HepG2 (cell line): Measurements from ENCODE around the gene UBAC2.

Experiments
- AHR ChIP-seq: IDR thresholded peaks from 2 replicates; pipeline ENCODE4 v1.6.1; 2018; ENCODE audit warnings: missing genetic modification reagents, missing compliant biosample characterization
- CBFB ChIP-seq: sonication (generic); formaldehyde crosslinking; IDR thresholded peaks from 2 replicates; pipeline ENCODE4 v1.4.0; 2020; ENCODE audit warnings: missing genetic modification reagents
- CTCF ChIP-seq: sonication (generic); formaldehyde crosslinking; IDR thresholded peaks from 2 replicates; pipeline ENCODE4 v1.5.0; 2020; ENCODE audit warnings: mild to moderate bottlenecking, missing genetic modification reagents, moderate library complexity
- MATR3 ChIP-seq: sonication (generic); formaldehyde crosslinking; IDR thresholded peaks from 2 replicates; pipeline ENCODE4 v1.4.0; 2020; ENCODE audit warnings: missing genetic modification reagents
- NBN ChIP-seq: fragments of 450-650 bp; conservative IDR thresholded peaks from 2 replicates; pipeline ENCODE4 v1.6.1; 2017
- NR2C2 ChIP-seq: sonication (generic); formaldehyde crosslinking; IDR thresholded peaks from 2 replicates; pipeline ENCODE4 v1.4.0; 2020; ENCODE audit warnings: missing genetic modification reagents, mild to moderate bottlenecking, moderate library complexity, borderline replicate concordance
- POLR2A ChIP-seq, 2 experiments: IDR thresholded peaks; 2 replicates each; pipeline ENCODE4 v1.6.1; 2011; ENCODE audit warnings: low read depth in 2 of 2, low read length in 2 of 2, mild to moderate bottlenecking in 1 of 2, moderate library complexity in 1 of 2; ENCODE audit not compliant: insufficient read depth in 1 of 2
- PTBP1 ChIP-seq: fragments of 200-400 bp; formaldehyde crosslinking; IDR thresholded peaks from 2 replicates; pipeline ENCODE4 v1.6.1; 2018; ENCODE audit warnings: low read length, low read depth; ENCODE audit not compliant: poor library complexity, severe bottlenecking
- SMAD1 ChIP-seq: sonication (generic); formaldehyde crosslinking; IDR thresholded peaks from 2 replicates; pipeline ENCODE4 v1.4.0; 2020; ENCODE audit warnings: missing genetic modification reagents, low read depth, mild to moderate bottlenecking, borderline replicate concordance
- TBX2 ChIP-seq: sonication (generic); formaldehyde crosslinking; IDR thresholded peaks from 2 replicates; pipeline ENCODE4 v1.5.0; 2020; ENCODE audit warnings: missing genetic modification reagents, mild to moderate bottlenecking, borderline replicate concordance
- THAP11 ChIP-seq: IDR thresholded peaks from 2 replicates; pipeline ENCODE4 v1.6.1; 2016; ENCODE audit warnings: missing biosample characterization, missing genetic modification reagents
- ZBTB42 ChIP-seq: sonication (generic); formaldehyde crosslinking; IDR thresholded peaks from 2 replicates; pipeline ENCODE4 v1.5.0; 2020; ENCODE audit warnings: mild to moderate bottlenecking, missing genetic modification reagents
- ZNF788 ChIP-seq: sonication (generic); formaldehyde crosslinking; IDR thresholded peaks from 2 replicates; pipeline ENCODE4 v1.5.0; 2020; ENCODE audit warnings: mild to moderate bottlenecking, missing genetic modification reagents, borderline replicate concordance

GRCh38 chr13:99271249-99271648 is 70.6 kb downstream of the UBAC2 start:
- no peak for TF ChIP-seq CTCF (CRISPR knock-in tag)
- no peak for TF ChIP-seq POLR2A (IDR thresholded peaks at IDR 0.05; ENCODE audit: insufficient read depth in 1 of 2, low read depth in 2 of 2, low read length in 2 of 2)
- no peak for TF ChIP-seq NBN
- TF ChIP-seq TBX2 (CRISPR knock-in tag): no peak
- TF ChIP-seq SMAD1 (CRISPR knock-in tag): no peak
- TF ChIP-seq CBFB: no peak
- no peak for TF ChIP-seq THAP11 (CRISPR knock-in tag)
- no peak for TF ChIP-seq AHR (CRISPR knock-in tag)
- TF ChIP-seq NR2C2 (CRISPR knock-in tag): no peak
- no peak for TF ChIP-seq ZNF788 (CRISPR knock-in tag)
- TF ChIP-seq ZBTB42 (CRISPR knock-in tag): no peak
- TF ChIP-seq MATR3 (CRISPR knock-in tag): no peak
- no peak for TF ChIP-seq PTBP1
